GM13977 (cell line): ENCODE results near the gene FOXF2.
A peak's percentile ranks its signal among the peaks of the same experiment; 100 is the strongest.

Experiments
- DNase-seq: peaks from one replicate; pipeline ENCODE4 v3.0.0; 2012; ENCODE audit warnings: low spot score
- in situ Hi-C: fragments of 300-500 bp; cut with MboI; formaldehyde crosslinking; loops from one replicate; pipeline ENCODE4 v1.12.0; 2022; ENCODE audit warnings: low sequenced_read_pairs, low pct_unique_long_range_greater_than_20kb, mixed read lengths, inconsistent platforms; ENCODE audit not compliant: unreplicated experiment
- TF ChIP-seq, protein P1 (sequence below): IDR thresholded peaks from 2 replicates; pipeline ENCODE4 v1.5.1; 2012; ENCODE audit warnings: mild to moderate bottlenecking, control low read depth; ENCODE audit not compliant: insufficient read depth; ENCODE audit errors: extremely low read depth, missing control alignments

The FOXF2 gene

DNA sequence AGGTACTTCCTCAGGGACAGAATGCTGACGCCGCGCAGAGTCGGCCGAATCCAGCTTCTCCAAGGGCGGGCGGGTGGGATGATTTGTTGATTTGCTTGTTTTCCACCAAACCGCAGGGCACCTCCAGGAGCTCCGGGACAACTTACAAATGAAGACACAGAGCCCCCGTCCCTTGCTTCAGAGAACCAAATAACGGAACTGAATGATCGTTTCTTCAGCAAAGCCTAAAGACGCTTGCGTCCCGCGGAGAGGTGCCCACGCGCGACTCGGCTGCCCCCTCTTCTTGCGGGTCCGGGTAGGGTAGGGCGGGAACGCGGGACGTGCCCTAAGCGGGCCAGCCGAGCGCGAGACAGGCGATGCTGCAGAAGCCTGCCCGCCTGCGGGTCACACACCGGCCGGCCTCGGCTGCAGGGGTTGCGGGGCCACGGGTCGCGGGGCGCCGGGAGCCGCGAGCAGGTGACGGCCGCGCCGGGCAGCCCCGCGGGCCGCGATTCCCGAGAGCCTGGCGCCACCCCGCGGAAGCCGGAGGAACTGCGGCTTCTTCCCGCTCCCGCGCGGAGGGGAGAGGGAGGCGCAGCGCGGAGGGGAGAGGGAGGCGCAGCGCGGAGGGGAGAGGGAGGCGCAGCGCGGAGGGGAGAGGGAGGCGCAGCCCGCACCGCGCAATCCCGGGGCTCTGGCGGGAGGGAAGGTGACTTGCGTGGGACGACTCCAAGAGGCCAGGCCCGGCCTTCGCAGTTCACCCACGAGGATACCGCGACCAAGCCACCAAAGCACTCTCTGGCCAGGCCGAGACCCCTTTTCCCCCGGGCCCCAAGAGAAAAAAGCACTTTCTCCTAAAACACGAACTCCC, 7.7 kb upstream of the FOXF2 start:
- peak; percentile 83 for DNase-seq
- in situ Hi-C loops, result loop anchor here (10.0 to 25.0 kb wide), 2 partner anchors 587 to 794 kb away; no protein-coding TSS in a partner anchor
- TF ChIP-seq, protein P1, sequence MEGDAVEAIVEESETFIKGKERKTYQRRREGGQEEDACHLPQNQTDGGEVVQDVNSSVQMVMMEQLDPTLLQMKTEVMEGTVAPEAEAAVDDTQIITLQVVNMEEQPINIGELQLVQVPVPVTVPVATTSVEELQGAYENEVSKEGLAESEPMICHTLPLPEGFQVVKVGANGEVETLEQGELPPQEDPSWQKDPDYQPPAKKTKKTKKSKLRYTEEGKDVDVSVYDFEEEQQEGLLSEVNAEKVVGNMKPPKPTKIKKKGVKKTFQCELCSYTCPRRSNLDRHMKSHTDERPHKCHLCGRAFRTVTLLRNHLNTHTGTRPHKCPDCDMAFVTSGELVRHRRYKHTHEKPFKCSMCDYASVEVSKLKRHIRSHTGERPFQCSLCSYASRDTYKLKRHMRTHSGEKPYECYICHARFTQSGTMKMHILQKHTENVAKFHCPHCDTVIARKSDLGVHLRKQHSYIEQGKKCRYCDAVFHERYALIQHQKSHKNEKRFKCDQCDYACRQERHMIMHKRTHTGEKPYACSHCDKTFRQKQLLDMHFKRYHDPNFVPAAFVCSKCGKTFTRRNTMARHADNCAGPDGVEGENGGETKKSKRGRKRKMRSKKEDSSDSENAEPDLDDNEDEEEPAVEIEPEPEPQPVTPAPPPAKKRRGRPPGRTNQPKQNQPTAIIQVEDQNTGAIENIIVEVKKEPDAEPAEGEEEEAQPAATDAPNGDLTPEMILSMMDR, result peak; percentile 94

DNA sequence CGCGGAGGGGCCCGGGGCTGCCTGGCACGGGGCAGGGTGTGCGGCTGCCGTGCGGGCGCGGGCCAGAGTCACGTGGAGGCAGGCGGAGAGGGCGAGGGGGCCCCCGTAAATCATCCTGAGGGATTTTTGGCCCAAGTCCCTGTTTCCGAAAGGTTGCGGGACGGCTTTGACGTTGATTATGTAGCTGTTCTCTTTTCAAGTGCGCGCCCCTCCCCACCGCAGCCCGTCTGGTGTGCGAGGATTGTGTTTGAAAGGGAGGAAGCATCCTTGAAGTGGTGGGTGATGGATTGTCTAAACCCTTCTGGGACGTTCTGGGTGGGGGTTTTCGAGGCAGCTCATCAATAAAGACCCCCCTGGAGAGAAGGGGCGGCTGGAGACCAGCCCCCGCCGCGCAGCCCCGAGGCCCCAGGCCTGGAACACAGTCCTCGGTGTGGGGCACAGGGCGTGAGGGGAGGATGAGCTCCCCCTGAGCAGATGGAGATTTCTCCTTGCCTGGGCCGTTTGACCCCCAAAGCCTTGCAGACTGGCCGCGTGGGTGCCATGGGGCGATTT, 7.0 kb upstream of the FOXF2 start:
- TF ChIP-seq, protein P1, result no peak
- DNase-seq, result no peak
- in situ Hi-C loops, result loop anchor here (10.0 to 25.0 kb wide), 2 partner anchors 588 to 795 kb away; no protein-coding TSS in a partner anchor

DNA sequence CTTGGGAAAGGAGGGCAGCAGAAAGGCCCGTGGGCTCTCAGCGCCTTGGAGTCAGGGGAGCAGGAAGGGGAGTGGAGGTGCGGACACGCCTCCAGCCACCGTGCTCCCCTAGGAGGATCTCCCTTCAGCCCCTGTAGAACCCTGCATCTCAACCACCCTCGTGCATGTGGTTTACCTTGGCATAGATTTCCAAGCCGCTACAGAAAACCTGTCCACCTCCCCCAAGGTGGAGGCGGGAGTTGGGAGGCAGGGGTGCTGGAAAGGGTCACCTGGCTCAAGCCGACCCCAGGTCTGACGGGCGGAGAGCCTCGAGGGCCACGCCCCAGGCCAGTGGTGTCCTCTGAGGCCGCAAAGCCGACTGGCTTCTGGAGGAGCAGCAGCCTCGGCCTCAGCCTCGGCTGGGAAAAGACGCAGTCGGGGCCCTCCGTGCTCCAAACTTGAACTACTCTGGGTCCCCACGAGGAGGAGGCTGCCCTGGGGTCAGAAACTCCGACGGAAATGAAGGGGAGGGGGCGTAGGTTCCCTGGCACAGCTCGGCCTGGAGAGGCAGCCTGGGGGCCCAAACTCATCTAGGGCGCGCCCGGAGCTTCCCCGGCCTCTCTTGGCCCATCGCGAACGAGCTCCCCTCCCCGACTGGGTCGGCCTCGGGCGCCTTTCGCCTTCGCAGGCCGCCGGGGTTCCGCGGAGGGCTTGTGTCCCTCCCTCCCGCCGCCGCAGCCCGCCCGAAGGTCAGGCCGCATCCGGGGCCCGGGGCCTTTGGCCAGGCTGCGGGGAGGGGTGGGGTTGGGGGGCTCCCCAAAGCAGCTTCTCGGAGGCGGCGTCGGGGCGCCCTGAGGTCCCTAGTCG, 6.3 kb upstream of the FOXF2 start:
- peak; percentile 43 for DNase-seq
- TF ChIP-seq, protein P1, result no peak
- in situ Hi-C loops, result loop anchor here (10.0 to 25.0 kb wide), 2 partner anchors 588 to 796 kb away; no protein-coding TSS in a partner anchor

DNA sequence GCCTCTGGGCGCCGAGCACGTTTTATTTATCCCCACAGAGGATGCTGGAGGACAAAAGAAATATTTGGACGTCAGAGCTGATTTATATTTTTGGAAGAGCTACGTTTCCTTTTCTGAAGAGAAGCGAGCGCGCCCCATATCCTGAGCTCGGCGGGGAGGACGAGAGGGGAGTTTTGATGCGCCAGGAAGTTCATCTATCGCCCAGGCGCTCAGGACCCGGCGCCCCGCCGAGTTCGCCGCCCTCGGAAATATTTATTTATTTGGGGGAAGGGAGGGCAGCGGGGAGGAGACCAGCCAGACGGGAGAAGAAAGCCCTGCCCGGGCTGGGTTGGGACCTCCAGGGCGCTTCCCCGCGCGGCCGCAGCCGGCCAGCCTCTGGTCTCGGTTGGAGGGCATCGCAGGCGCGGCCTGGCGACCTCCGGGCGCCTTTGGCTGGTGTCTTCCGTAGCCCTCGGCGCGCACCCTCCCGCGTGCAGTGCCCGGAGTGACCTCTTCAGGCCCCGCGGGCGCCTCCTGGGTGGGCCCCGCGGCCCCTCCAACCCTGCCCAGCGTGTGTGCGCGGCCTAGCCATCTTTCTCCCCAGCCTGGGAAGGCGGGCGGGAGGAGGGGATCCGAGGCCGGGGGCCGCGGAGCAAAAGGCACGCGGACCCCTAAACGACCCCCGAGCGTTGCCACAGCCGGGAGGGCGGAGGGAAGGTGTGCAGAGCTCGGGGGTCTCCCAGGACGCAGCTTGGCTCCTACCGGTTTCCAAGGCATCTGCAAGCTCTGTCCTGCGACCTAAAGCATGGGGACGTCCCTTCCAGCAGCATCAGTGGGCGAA, 5.4 kb upstream of the FOXF2 start:
- TF ChIP-seq, protein P1, result no peak
- DNase-seq, result peak; percentile 29
- in situ Hi-C loops, result loop anchor here (10.0 to 25.0 kb wide), 2 partner anchors 589 to 797 kb away; no protein-coding TSS in a partner anchor

DNA sequence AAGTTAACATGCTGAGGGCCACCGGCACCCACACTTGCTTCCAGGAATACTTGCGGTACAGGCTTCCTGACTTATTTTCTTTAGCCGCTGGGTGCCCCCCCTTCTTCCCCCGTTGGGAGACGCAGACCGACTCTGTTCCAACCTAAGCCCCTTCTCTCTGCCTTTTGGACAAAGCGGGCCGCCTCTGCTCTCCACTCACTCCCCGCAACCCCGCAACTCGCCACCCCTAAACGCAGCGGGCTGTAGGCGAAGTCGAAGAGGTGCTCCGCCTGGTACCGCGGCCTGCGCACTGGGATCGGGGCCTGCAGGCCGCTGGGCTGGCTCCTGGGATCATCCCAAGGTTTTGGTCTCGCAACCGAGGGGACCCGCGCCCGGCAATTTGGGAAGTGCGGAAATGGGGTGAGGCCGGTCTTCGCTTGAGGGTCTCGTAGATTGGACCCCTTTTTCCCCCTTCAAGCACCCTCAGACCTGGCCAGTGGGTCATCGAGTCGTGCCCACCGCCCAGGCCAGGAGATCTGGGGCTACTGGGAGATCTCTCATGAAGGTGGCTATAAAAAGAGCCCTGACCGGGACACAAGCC, 4.7 kb upstream of the FOXF2 start:
- peak; percentile 36 for DNase-seq
- in situ Hi-C loops, result loop anchor here (10.0 to 25.0 kb wide), 2 partner anchors 590 to 797 kb away; no protein-coding TSS in a partner anchor
- TF ChIP-seq, protein P1, result no peak
